ENCODE measurements around the gene SLC2A11. TPM values are rescaled to one million over a fixed set of nuclear protein-coding genes. Genes with fewer than 3 reads are reported as not detected.

SLC2A11 gene
- total and polyA plus RNA-seq, 10 of the 15 experiments (the other 5 are each of a cell fraction or from before 2014, with no cell fraction given) = 0.98 to 18.3 (median 8.6) TPM

GRCh38 chr22:23825246-23825905, 32.3 kb upstream of the SLC2A11 start:
- peaks cover 41 to 61% of the 10 kb centered on the region in 2 experiments for H3K36me3 ChIP-seq (ENCODE audit: control insufficient read depth in 2 of 2, insufficient read depth in 2 of 2, low read length in 1 of 2)
- ATAC-seq (no peak), DNase-seq (ENCODE audit: low read depth, low spot score) (no peak), FAIRE-seq (no peak)
- ChIA-PET SMC1A (ENCODE audit: uncharacterized antibody, unreplicated experiment) (interaction anchor here (1.1 kb wide), 2 partner anchors 22 to 25 kb away, joined by 3 read pairs; no protein-coding TSS in a partner anchor), RAD21 (ENCODE audit: unreplicated experiment) (no interaction called here), POLR2A (interaction anchor here (1.8 kb wide), 1 partner anchor 19 kb away, joined by 4 read pairs; no protein-coding TSS in a partner anchor), CTCF (interaction anchor here (1.3 to 2.0 kb wide), 2 partner anchors 10 to 50 kb away, joined by 3 to 4 read pairs; no protein-coding TSS in a partner anchor)
- no peak overlapping the region for H3K4me2 ChIP-seq (ENCODE audit: control insufficient read depth, insufficient read depth)
- no peaks in the 10 kb centered on the region; the same call in none of the 2 replicates for H3K79me2 ChIP-seq (ENCODE audit: control insufficient read depth, insufficient read depth, low read length)
- H4K20me1 ChIP-seq (ENCODE audit: control insufficient read depth, insufficient read depth) = no peaks in the 10 kb centered on the region; the same call in 1 of the 2 replicates
- WGBS (ENCODE audit: insufficient coverage, insufficient replicate concordance, low lambda C conversion rate, missing lambda C conversion rate) = 96% methylated on average over 12 of the region's 12 CpGs
- no peaks in the 10 kb centered on the region for H3K27me3 ChIP-seq (replicated peaks in 1 of 2; ENCODE audit: control insufficient read depth in 2 of 2, insufficient read depth in 2 of 2, low read length in 1 of 2)
- H3K9me3 ChIP-seq (replicated peaks; ENCODE audit: control insufficient read depth, insufficient read depth, low read length) = no peaks in the 10 kb centered on the region
- no peak overlapping the region for H3K4me3 ChIP-seq
- intact Hi-C loops (cut with micrococcal nuclease; ENCODE audit: unreplicated experiment) (no loop called here), in situ Hi-C loops (cut with MboI) (no loop called here)
- no TSS peak for BruUV-seq (replicated peaks)
- no peak overlapping the region for H3K9ac ChIP-seq (ENCODE audit: control insufficient read depth, insufficient read depth, low read length)
- H3K27ac ChIP-seq (ENCODE audit: control insufficient read depth, insufficient read depth) = peak overlapping the region; percentile 68
- H2AFZ ChIP-seq (ENCODE audit: control insufficient read depth, low read depth, low read length) = no peak overlapping the region
- H3K4me1 ChIP-seq (ENCODE audit: control insufficient read depth, insufficient read depth, low read length) = peaks cover 3% of the 10 kb centered on the region
- no peak for TF ChIP-seq CHD1 (IDR thresholded peaks at IDR 0.05; ENCODE audit: low read depth, low read length)
- TF ChIP-seq POLR2AphosphoS2 (IDR thresholded peaks at IDR 0.05; ENCODE audit: low read depth, low read length) = no peak
- TF ChIP-seq RCOR1 (conservative IDR thresholded peaks at IDR 0.05; ENCODE audit: low read depth, low read length) = no peak
- TF ChIP-seq MYB (IDR thresholded peaks at IDR 0.05; ENCODE audit: borderline replicate concordance, low read depth, low read length) = no peak
- TF ChIP-seq YY1 (IDR thresholded peaks at IDR 0.05; ENCODE audit: low read depth, low read length) = no peak
- TF ChIP-seq ZBED1 (IDR thresholded peaks at IDR 0.05; ENCODE audit: borderline replicate concordance) = no peak
- TF ChIP-seq TAF1 (IDR thresholded peaks at IDR 0.05; ENCODE audit: borderline replicate concordance, low read depth, low read length) = no peak
- no peak for TF ChIP-seq NFYA (IDR thresholded peaks at IDR 0.05; ENCODE audit: borderline replicate concordance, low read depth, low read length)
- no peak for TF ChIP-seq KDM1A (IDR thresholded peaks at IDR 0.05; ENCODE audit: borderline replicate concordance)
- TF ChIP-seq CHD2 (IDR thresholded peaks at IDR 0.05; ENCODE audit: borderline replicate concordance, low read depth, low read length) = no peak
- no peak for TF ChIP-seq USF1 (IDR thresholded peaks at IDR 0.05; ENCODE audit: borderline replicate concordance, extremely low read length, insufficient read depth, low read depth, low read length)
- no peak for TF ChIP-seq ZBTB11 (CRISPR knock-in tag; IDR thresholded peaks at IDR 0.05)
- TF ChIP-seq CEBPZ (IDR thresholded peaks at IDR 0.05; ENCODE audit: low read depth, low read length) = no peak
- TF ChIP-seq WRNIP1 (IDR thresholded peaks at IDR 0.05; ENCODE audit: borderline replicate concordance, low read depth, low read length) = no peak
- no peak for TF ChIP-seq ZNF274 (IDR thresholded peaks at IDR 0.05; ENCODE audit: insufficient read depth, insufficient read length)
- no peak for TF ChIP-seq SUPT20H (IDR thresholded peaks at IDR 0.05; ENCODE audit: borderline replicate concordance, control insufficient read depth, low read depth, low read length)
- no peak for TF ChIP-seq ATF7 (IDR thresholded peaks at IDR 0.05; ENCODE audit: low read depth)

All from GM12878 (cell line).